B cell (primary cell): ENCODE results near the gene PAPPA. TPM values are rescaled to one million over a fixed set of nuclear protein-coding genes. Genes with fewer than 3 reads are reported as not detected.

Source experiments
- ATAC-seq: fragments of 200-7000 bp; cut with Tn5 transposase; one replicate; pipeline ENCODE4 v1.10.0; 2021; ENCODE audit warnings: low read depth, mild to moderate bottlenecking, moderate number of reproducible peaks, moderate library complexity
- CTCF ChIA-PET: fragments of 350-600 bp; sonication (Branson Sonifier 250); formaldehyde crosslinking; loops from one replicate; lab custom pipeline; 2021; ENCODE audit warnings: antibody characterized with exemption, inconsistent platforms; lab: Charles Lee
- POLR2A ChIA-PET: fragments of 350-600 bp; sonication (Branson Sonifier 250); formaldehyde crosslinking; loops from one replicate; lab custom pipeline; 2021; ENCODE audit warnings: antibody characterized with exemption; lab: Charles Lee
- DNase-seq: peaks from one replicate; pipeline ENCODE4 v3.0.0; 2013
- H2AFZ ChIP-seq: 2 replicates; pipeline ENCODE4 v1.6.1; 2012; ENCODE audit warnings: mild to moderate bottlenecking, low read depth, low read length; ENCODE audit not compliant: insufficient read depth, poor library complexity, severe bottlenecking
- H3K27ac ChIP-seq, 2 donors: 1 replicate in 1 of 2; 2 replicates in 1 of 2; pipeline ENCODE4 v1.5.1; 2012 to 2013; ENCODE audit warnings: low read length in 2 of 2, mild to moderate bottlenecking in 2 of 2, moderate library complexity in 1 of 2
- H3K27me3 ChIP-seq, 4 experiments: fragments of 200-600 bp in 1 of 4; sonication (generic) in 1 of 4; replicated peaks in 1 of 4; 1 replicate in 2 of 4; 2 replicates in 2 of 4; pipeline versions ENCODE4 v1.6.1 to v1.7.0; 2013 to 2016; ENCODE audit warnings: low read length in 3 of 4, mild to moderate bottlenecking in 2 of 4, mixed read lengths in 1 of 4, moderate library complexity in 1 of 4; ENCODE audit not compliant: insufficient read depth in 4 of 4, control insufficient read depth in 3 of 4; ENCODE audit errors: control extremely low read depth in 1 of 4
- H3K36me3 ChIP-seq, 2 experiments: replicated peaks in 1 of 2; 1 replicate in 1 of 2; 2 replicates in 1 of 2; pipeline versions ENCODE4 v1.6.1 to v1.7.1; 2013; ENCODE audit warnings: low read length in 1 of 2; ENCODE audit not compliant: insufficient read depth in 2 of 2, control insufficient read depth in 1 of 2; ENCODE audit errors: control extremely low read depth in 1 of 2, extremely low read depth in 1 of 2
- H3K4me1 ChIP-seq, 2 donors: fragments of 200-600 bp in 1 of 2; sonication (generic) in 1 of 2; 1 replicate in 1 of 2; 2 replicates in 1 of 2; pipeline versions ENCODE4 v1.5.1 to v1.6.1; 2013 to 2017; ENCODE audit warnings: low read length in 2 of 2; ENCODE audit not compliant: control insufficient read depth in 2 of 2, insufficient read depth in 2 of 2
- H3K4me2 ChIP-seq: replicated peaks from 2 replicates; pipeline ENCODE3; 2012; ENCODE audit warnings: mild to moderate bottlenecking, low read depth, low read length; ENCODE audit not compliant: poor library complexity, severe bottlenecking
- H3K4me3 ChIP-seq, 5 experiments: fragments of 200-600 bp in 1 of 5; sonication (generic) in 1 of 5; 1 replicate in 3 of 5; 2 replicates in 2 of 5; pipeline versions ENCODE4 v1.5.1 to v1.7.0; 2011 to 2016; ENCODE audit warnings: low read length in 4 of 5, mild to moderate bottlenecking in 4 of 5, low read depth in 2 of 5, control low read depth in 1 of 5, moderate library complexity in 1 of 5; ENCODE audit not compliant: insufficient read depth in 1 of 5; ENCODE audit errors: control extremely low read depth in 1 of 5, extremely low read depth in 1 of 5
- H3K79me2 ChIP-seq: fragments of 200-600 bp; sonication (generic); one replicate; pipeline ENCODE4 v1.6.0; 2016; ENCODE audit warnings: low read length; ENCODE audit not compliant: control insufficient read depth, insufficient read depth
- H3K9ac ChIP-seq: fragments of 200-600 bp; sonication (generic); 2 replicates; pipeline ENCODE4 v1.6.1; 2017; ENCODE audit warnings: mild to moderate bottlenecking, low read length, moderate library complexity
- H3K9me3 ChIP-seq, 3 donors: one replicate each; pipeline versions ENCODE4 v1.6.1 to v1.7.1; 2013; ENCODE audit warnings: low read length in 2 of 3; ENCODE audit not compliant: control insufficient read depth in 2 of 3, insufficient read depth in 1 of 3; ENCODE audit errors: control extremely low read depth in 1 of 3
- H4K20me1 ChIP-seq: 2 replicates; pipeline ENCODE4 v1.6.0; 2012; ENCODE audit warnings: mild to moderate bottlenecking, low read length; ENCODE audit not compliant: insufficient read depth, control insufficient read depth, poor library complexity, severe bottlenecking
- H3K27ac Mint-ChIP-seq: one replicate; pipeline ENCODE4 v1.8.0; 2021; ENCODE audit warnings: mixed read lengths
- H3K27me3 Mint-ChIP-seq: one replicate; pipeline ENCODE4 v1.8.0; 2021; ENCODE audit warnings: mixed read lengths
- H3K4me1 Mint-ChIP-seq: one replicate; pipeline ENCODE4 v1.8.0; 2021; ENCODE audit warnings: mixed read lengths
- H3K4me3 Mint-ChIP-seq: one replicate; pipeline ENCODE4 v1.8.0; 2021; ENCODE audit warnings: mixed read lengths
- H3K9me3 Mint-ChIP-seq: one replicate; pipeline ENCODE4 v1.8.0; 2022; ENCODE audit warnings: mixed read lengths; ENCODE audit not compliant: insufficient read depth
- EZH2 ChIP-seq: IDR thresholded peaks from 2 replicates; pipeline ENCODE4 v1.6.1; 2012; ENCODE audit warnings: borderline replicate concordance, low read depth, mild to moderate bottlenecking, moderate library complexity, low read length; ENCODE audit not compliant: insufficient read depth, poor library complexity, severe bottlenecking
- WGBS: methylation state at CpG from one replicate; pipeline ENCODE4 v1.1.5; 2013; ENCODE audit warnings: missing lambda C conversion rate; ENCODE audit not compliant: insufficient coverage; 5-methylcytosine and 5-hydroxymethylcytosine counted together
- intact Hi-C: fragments of 100-400 bp; cut with micrococcal nuclease; formaldehyde crosslinking; loops from one replicate; pipeline ENCODE4 v1.10.0; 2022
- polyA plus RNA-seq: library from polyadenylated mRNA; depleted of rRNA; stranded (reverse); fragments of >200 nt; gene quantifications from 2 replicates; pipeline ENCODE4 v1.2.3, GENCODE V29; 2012
- total RNA-seq, 2 donors: library from RNA; stranded (reverse); fragments of 120-200 nt in 1 of 2; gene quantifications; 1 replicate in 1 of 2; 2 replicates in 1 of 2; pipeline versions ENCODE4 v1.2.3 to v1.2.4, GENCODE V29; 2013 to 2022
- TF ChIP-seq, protein P1 (sequence below): fragments of 200-600 bp; IDR thresholded peaks from one replicate; pipeline ENCODE4 v1.8.0; 2022; ENCODE audit warnings: antibody characterized with exemption, mild to moderate bottlenecking

PAPPA gene
- total and polyA plus RNA-seq, 2 donors (not counting 1 experiment from before 2014, with no cell fraction given): not detected

DNA sequence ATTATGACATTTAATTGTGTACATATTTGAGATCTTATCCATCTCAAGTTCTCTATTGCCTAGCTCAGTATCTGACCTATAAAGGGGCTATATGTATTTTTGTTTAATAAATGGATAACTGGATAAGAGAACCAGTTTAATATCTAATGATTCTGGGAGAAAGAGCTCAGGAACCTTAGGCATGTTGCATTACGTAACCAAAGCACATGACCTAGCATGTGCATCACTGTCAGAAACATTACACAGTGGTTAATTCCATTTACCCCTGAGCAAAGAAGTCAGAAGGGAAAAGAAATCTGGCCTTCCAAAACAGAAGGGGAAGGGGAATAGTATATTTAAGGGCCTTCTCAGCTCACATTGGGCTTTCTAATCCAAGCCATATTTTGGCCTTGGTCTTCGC is 12.3 kb downstream of the PAPPA start:
- no peaks in the 10 kb centered on the region for H3K79me2 ChIP-seq
- no peak overlapping the region for H3K9ac ChIP-seq
- H2AFZ ChIP-seq: no peak overlapping the region
- intact Hi-C loops: no loop called here
- H3K4me2 ChIP-seq: no peak overlapping the region
- no peaks in the 10 kb centered on the region for H4K20me1 ChIP-seq
- Mint-ChIP-seq H3K9me3 (no peaks in the 10 kb centered on the region), H3K27me3 (peaks cover 2% of the 10 kb centered on the region), H3K4me1 (no peaks in the 10 kb centered on the region), H3K27ac (no peak overlapping the region), H3K4me3 (no peak overlapping the region)
- H3K27ac ChIP-seq: no peak overlapping the region
- H3K9me3 ChIP-seq: no peaks in the 10 kb centered on the region
- WGBS: 100% methylated on average over 1 of the region's 2 CpGs
- H3K36me3 ChIP-seq: no peaks in the 10 kb centered on the region
- DNase-seq (no peak), ATAC-seq (no peak)
- H3K4me1 ChIP-seq: no peaks in the 10 kb centered on the region
- TF ChIP-seq, protein P1, sequence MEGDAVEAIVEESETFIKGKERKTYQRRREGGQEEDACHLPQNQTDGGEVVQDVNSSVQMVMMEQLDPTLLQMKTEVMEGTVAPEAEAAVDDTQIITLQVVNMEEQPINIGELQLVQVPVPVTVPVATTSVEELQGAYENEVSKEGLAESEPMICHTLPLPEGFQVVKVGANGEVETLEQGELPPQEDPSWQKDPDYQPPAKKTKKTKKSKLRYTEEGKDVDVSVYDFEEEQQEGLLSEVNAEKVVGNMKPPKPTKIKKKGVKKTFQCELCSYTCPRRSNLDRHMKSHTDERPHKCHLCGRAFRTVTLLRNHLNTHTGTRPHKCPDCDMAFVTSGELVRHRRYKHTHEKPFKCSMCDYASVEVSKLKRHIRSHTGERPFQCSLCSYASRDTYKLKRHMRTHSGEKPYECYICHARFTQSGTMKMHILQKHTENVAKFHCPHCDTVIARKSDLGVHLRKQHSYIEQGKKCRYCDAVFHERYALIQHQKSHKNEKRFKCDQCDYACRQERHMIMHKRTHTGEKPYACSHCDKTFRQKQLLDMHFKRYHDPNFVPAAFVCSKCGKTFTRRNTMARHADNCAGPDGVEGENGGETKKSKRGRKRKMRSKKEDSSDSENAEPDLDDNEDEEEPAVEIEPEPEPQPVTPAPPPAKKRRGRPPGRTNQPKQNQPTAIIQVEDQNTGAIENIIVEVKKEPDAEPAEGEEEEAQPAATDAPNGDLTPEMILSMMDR: no peak
- TF ChIP-seq EZH2: no peak
- H3K27me3 ChIP-seq: no peaks in the 10 kb centered on the region
- ChIA-PET POLR2A (no interaction called here), CTCF (no interaction called here)
- H3K4me3 ChIP-seq: no peak overlapping the region

DNA sequence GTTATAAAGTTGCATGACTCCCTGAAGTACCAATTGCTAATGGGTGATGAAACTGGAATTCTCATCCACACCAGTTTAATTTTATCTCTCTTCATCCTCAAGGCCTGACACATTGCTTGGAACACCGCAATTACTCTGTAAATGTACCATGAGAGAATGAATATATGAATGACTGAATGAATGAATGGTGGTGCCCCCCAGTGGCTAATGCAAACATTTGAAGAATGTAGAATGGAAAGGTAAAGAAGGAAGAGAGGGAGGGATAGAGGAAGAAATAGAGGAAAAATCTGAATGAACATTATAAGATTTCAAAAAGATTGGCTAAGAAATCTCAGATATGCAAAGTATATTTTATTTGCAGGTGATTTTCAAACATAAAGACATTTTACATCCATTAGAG is 13.1 kb downstream of the PAPPA start:
- ChIA-PET POLR2A (no interaction called here), CTCF (no interaction called here)
- no peak overlapping the region for H3K4me3 Mint-ChIP-seq
- H3K9me3 ChIP-seq: no peaks in the 10 kb centered on the region
- no peak overlapping the region for H3K4me2 ChIP-seq
- no peak for DNase-seq
- H3K36me3 ChIP-seq: no peaks in the 10 kb centered on the region
- no peak overlapping the region for H3K9ac ChIP-seq
- TF ChIP-seq EZH2: no peak
- TF ChIP-seq, protein P1: no peak
- no peak overlapping the region for H2AFZ ChIP-seq
- no CpG with 5 or more reads among the region's 1 CpG for WGBS
- no peak overlapping the region for H3K27ac Mint-ChIP-seq
- no peaks in the 10 kb centered on the region for H3K9me3 Mint-ChIP-seq
- H3K79me2 ChIP-seq: no peaks in the 10 kb centered on the region
- H3K27me3 Mint-ChIP-seq: no peaks in the 10 kb centered on the region
- H3K4me3 ChIP-seq: no peak overlapping the region
- H3K27me3 ChIP-seq: no peaks in the 10 kb centered on the region
- no peak for ATAC-seq
- H3K27ac ChIP-seq: no peak overlapping the region
- intact Hi-C loops: no loop called here
- no peaks in the 10 kb centered on the region for H4K20me1 ChIP-seq
- H3K4me1 ChIP-seq: no peaks in the 10 kb centered on the region
- no peaks in the 10 kb centered on the region for H3K4me1 Mint-ChIP-seq
